ENCODE measurements around the gene CRACR2A. TPM values are rescaled to one million over a fixed set of nuclear protein-coding genes. Genes with fewer than 3 reads are reported as not detected.

CRACR2A gene
- total and polyA plus RNA-seq, 9 of the 15 experiments (the other 6 are each of a cell fraction or from before 2014, with no cell fraction given), result 2.1 to 15.1 (median 10.4) TPM

- TF ChIP-seq ZNF318 (IDR thresholded peaks at IDR 0.05; ENCODE audit: borderline replicate concordance in 1 of 2, low read depth in 1 of 2), result no peak
- TF ChIP-seq ETV6 (IDR thresholded peaks at IDR 0.05; ENCODE audit: borderline replicate concordance in 1 of 2, low read depth in 2 of 2, low read length in 1 of 2), result no peak
- no peak for TF ChIP-seq ETV6 (CRISPR knock-in tag; IDR thresholded peaks at IDR 0.05; ENCODE audit: borderline replicate concordance)
- TF ChIP-seq, protein P1, sequence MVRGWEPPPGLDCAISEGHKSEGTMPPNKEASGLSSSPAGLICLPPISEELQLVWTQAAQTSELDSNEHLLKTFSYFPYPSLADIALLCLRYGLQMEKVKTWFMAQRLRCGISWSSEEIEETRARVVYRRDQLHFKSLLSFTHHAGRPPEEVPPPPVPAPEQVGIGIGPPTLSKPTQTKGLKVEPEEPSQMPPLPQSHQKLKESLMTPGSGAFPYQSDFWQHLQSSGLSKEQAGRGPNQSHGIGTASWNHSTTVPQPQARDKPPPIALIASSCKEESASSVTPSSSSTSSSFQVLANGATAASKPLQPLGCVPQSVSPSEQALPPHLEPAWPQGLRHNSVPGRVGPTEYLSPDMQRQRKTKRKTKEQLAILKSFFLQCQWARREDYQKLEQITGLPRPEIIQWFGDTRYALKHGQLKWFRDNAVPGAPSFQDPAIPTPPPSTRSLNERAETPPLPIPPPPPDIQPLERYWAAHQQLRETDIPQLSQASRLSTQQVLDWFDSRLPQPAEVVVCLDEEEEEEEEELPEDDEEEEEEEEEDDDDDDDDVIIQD (CRISPR knock-in tag; IDR thresholded peaks at IDR 0.05), result no peak
- no peak for TF ChIP-seq ZNF57 (CRISPR knock-in tag; IDR thresholded peaks at IDR 0.05)
- no peak for TF ChIP-seq NCOA6 (IDR thresholded peaks at IDR 0.05)
These were observed 84.3 kb downstream of the CRACR2A start (continued) for GRCh38 chr12:3668479-3669165.

All from K562 (cell line).